ENCODE results near the gene OR52B2. TPM values are rescaled to one million over a fixed set of nuclear protein-coding genes. Genes with fewer than 3 reads are reported as not detected.
"Not testable (repeated sequence)": the region's sequence is repeated elsewhere in the genome, so short reads cannot be mapped to it uniquely, and the experiment has no call there.

OR52B2 gene
- total and polyA plus RNA-seq, 2 of the 8 experiments (the other 6 are each of a cell fraction or from before 2014, with no cell fraction given) = 0.15 TPM; not detected in 1

GRCh38 chr11:6143737-6144136 lies 26.4 kb downstream of the OR52B2 start:
- H3K79me1 ChIP-seq (ENCODE audit: low read depth, low read length); H3K23me2 ChIP-seq (ENCODE audit: low read depth, low read length); H3K18ac ChIP-seq (ENCODE audit: extremely low read depth, low read length); H2BK5ac ChIP-seq (ENCODE audit: low read depth, low read length); FAIRE-seq; H2BK120ac ChIP-seq (replicated peaks; ENCODE audit: low read depth, low read length); H2BK15ac ChIP-seq (ENCODE audit: low read length); H3K36me3 ChIP-seq (ENCODE audit: control insufficient read depth in 2 of 4, insufficient read depth in 4 of 4, low read length in 3 of 4); H3K23ac ChIP-seq (ENCODE audit: insufficient read length); H3K27me3 ChIP-seq (replicated peaks in 1 of 4; ENCODE audit: control insufficient read depth in 3 of 4, extremely low read depth in 1 of 4, insufficient read depth in 3 of 4, low read length in 3 of 4); H3K4me1 ChIP-seq (replicated peaks in 1 of 4; ENCODE audit: control insufficient read depth in 3 of 4, insufficient read depth in 4 of 4, low read length in 3 of 4); H4K8ac ChIP-seq (ENCODE audit: extremely low read depth, insufficient read depth, low read length); H3K56ac ChIP-seq (replicated peaks; ENCODE audit: insufficient read length, low read depth, low read length); H2BK12ac ChIP-seq (ENCODE audit: low read depth, low read length); H2AK5ac ChIP-seq (ENCODE audit: low read depth, low read length); H4K20me1 ChIP-seq (replicated peaks in 1 of 2; ENCODE audit: control insufficient read depth in 1 of 2, insufficient read depth in 2 of 2, low read length in 2 of 2); H2BK20ac ChIP-seq (ENCODE audit: low read length); H3K79me2 ChIP-seq (ENCODE audit: control insufficient read depth in 1 of 2, insufficient read depth in 2 of 2, low read length in 2 of 2); H4K91ac ChIP-seq (replicated peaks; ENCODE audit: insufficient read length, low read length); H3K9me3 ChIP-seq (ENCODE audit: insufficient read depth in 2 of 2, low read depth in 1 of 2, low read length in 1 of 2); H3K27ac ChIP-seq (ENCODE audit: low read depth, low read length); H3K14ac ChIP-seq (ENCODE audit: insufficient read length); H3K4ac ChIP-seq (replicated peaks; ENCODE audit: insufficient read length, low read depth, low read length): not testable (repeated sequence)
- Histone ChIP-seq H4K5ac (ENCODE audit: insufficient read length, low read depth, low read length) (peak overlapping the region; percentile 29), H3K4me3 (ENCODE audit: extremely low read depth in 1 of 4, insufficient read depth in 2 of 4, low read depth in 3 of 4, low read length in 4 of 4) (peak overlapping the region in 3 of 4 experiments; percentile 2 to 56 (median 47); a peak in 5 of 8 replicates), H2AFZ (ENCODE audit: low read length) (peak overlapping the region; percentile 62), H3K4me2 (ENCODE audit: insufficient read depth in 1 of 2, low read depth in 2 of 2, low read length in 2 of 2) (peak overlapping the region; percentile 38 to 67; a peak in 3 of 4 replicates), H3K9ac (replicated peaks in 1 of 4; ENCODE audit: extremely low read depth in 1 of 4, low read depth in 3 of 4, low read length in 3 of 4) (peak overlapping the region in 1 of 4 experiments; percentile 75; a peak in 2 of 7 replicates)
- CTCF ChIA-PET (ENCODE audit: partially characterized antibody) = interaction anchor here (1.0 to 2.3 kb wide), 3 partner anchors 63 to 107 kb away, joined by 3 to 7 read pairs (median 4); no protein-coding TSS in a partner anchor
- POLR2A ChIA-PET (ENCODE audit: partially characterized antibody) = interaction anchor here (1.2 kb wide), 1 partner anchor 14 kb away, joined by 4 read pairs; no protein-coding TSS in a partner anchor
- peak in 1 of 2 experiments; percentile 53 for DNase-seq (ENCODE audit: low read depth in 1 of 2, low spot score in 2 of 2)
- 54% methylated on average over 14 of the region's 21 CpGs; no CpG with 5 or more reads in 1 of the 2 experiments for WGBS, 2 experiments (ENCODE audit: extremely low coverage in 1 of 2, insufficient coverage in 1 of 2, insufficient read length in 1 of 2, insufficient replicate concordance in 2 of 2, low coverage in 1 of 2, low lambda C conversion rate in 2 of 2, missing lambda C conversion rate in 1 of 2)
